Testis (tissue), 2 donors: ENCODE results near the gene ATP5MC2.

Source experiments
- CTCF ChIP-seq, 3 experiments: fragments of 450-650 bp in 2 of 3; fragments of 200-600 bp in 1 of 3; sonication (generic) in 1 of 3; IDR thresholded peaks; one replicate each; pipeline ENCODE4 v1.5.1; 2016 to 2019; ENCODE audit warnings: antibody characterized with exemption in 3 of 3, mild to moderate bottlenecking in 2 of 3, moderate library complexity in 1 of 3
- POLR2A ChIP-seq: fragments of 450-650 bp; IDR thresholded peaks from one replicate; pipeline ENCODE4 v1.6.1; 2017; ENCODE audit warnings: antibody characterized with exemption, mild to moderate bottlenecking, moderate library complexity

DNA sequence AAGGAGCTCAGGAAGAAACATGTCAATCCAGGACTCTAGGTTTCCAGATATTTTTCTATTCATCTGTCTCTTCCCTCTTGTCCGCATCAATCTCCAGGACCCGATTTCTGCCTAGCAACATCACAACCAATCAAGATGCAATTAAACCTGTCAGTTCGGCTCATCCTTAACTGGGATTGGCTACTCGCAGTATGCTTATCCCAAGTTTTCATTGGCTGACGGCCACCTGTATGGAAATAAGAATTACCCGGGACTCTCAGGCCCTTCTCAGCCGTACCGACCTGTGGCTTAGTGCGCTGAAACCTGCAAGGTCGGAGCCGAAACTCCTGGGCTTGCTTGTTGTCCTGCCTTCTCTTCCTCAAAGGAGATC, 20.4 kb upstream of the ATP5MC2 start:
- TF ChIP-seq POLR2A (no peak), CTCF (IDR thresholded peaks at IDR 0.05) (no peak)
